GM18526 (cell line): ENCODE data around the gene LIG4.

ENCODE experiments used
- POLR2A ChIP-seq: IDR thresholded peaks from 3 replicates; pipeline ENCODE4 v1.6.1; 2011; ENCODE audit not compliant: insufficient read length; ENCODE audit errors: extremely low read depth

The LIG4 gene

DNA sequence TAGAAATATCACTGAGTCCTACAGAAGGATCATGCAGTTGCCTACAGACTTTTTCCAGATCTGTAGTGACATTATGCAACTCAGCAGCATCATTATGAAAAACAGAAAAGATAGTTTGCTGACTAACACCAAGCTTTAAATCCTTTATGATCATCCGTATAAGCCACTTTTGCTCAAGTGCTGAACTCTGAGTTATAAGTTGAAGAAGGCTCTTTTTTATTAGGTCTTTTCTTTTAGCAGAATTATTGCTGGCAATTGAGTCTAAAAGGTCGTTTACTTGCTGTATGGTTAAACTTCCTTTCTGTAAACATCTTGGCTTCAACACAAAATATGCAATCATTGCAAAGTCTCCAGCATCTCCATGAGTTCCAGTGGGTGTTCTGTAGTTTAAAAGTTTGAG, 4.8 kb downstream of the LIG4 start:
- TF ChIP-seq POLR2A, result no peak

DNA sequence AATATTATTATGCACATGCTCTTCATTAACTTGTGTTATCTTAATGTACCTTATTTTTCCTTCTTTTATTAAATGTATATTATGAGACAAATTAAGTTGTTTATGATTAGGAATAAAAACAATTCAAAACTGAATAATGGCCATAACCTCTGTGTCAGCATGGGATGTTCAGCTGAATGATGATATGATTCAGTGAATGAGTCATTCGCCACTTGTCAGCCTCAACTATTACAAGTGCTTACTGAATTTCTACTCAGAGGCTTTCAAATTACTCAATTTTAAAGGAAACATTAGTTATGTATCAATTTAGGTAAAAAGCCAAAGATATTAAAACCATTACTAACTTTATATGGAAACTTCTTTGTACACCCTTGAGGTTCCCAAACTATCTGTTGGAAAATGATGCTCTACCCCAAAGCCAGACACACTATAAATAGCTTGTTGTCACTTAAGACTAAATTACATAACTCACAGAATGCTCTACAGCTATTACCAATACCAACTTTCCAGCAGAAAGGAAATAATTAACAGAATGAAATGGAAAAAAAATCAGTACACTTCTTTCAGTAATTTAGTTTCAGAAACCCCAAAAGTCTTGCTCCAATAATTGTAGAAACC, 14.4 kb downstream of the LIG4 start:
- no peak for TF ChIP-seq POLR2A

DNA sequence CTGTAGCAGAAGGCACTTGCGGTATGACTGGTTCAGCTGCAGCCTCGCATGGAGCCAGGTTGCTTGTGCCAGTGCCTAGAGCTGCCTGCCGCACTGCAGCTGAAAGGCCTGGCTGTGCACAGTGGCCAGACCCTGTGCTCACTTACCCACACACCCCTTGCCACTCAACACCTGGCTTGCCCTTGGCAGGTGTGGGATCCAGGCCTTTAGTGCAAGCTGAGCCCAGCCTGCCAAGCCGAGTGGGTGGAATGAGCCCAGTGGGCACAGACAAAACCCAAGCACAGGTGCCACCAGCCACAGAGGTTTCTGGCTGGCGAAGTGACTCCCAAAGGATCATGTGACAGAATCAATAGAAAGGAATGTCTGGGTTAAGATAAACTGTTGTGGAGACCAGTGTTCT, 19.5 kb downstream of the LIG4 start:
- no peak for TF ChIP-seq POLR2A

DNA sequence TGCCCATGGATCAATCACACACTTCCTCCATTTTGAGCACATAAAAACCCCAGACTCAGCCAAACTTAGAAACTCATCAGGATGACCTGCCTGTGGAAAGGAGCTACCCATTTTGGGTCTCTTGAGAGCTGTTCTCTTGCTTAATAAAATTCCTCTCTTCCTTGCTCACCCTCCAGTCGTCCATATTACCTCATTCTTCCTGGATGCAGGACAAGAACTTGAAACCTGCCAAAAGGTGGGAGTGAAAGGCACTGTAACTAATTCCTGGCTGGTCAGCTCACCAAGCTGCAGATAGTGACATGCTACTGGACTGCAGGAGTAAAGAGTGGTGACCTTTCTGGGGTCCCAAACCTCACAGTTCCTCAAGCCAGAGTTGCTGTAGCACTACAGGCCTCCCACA, 20.2 kb downstream of the LIG4 start:
- no peak for TF ChIP-seq POLR2A

DNA sequence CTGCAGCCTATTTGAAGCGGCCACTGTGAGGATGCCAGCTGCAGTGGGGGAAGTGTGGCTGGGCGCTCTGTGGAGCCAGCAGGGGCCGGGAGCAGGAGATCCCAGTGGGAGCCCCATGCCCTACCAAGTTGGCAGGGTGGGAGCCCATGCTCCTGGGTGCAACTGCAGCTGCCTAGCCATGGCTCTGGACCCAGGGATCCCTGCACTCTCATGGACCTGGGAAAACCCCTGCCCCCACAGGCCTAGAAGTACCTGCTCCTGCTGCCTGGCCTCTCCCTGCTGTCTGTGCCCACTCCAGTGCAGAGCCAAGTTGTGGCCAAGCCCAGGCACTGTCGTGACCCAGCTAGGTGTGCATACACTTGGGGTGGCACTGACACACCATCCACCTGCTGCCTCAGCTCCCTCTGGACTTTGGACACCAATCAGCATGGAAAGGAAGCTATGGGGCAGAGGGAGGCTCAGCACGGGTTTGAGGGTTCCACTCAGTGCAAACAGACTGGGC, 20.9 kb downstream of the LIG4 start:
- no peak for TF ChIP-seq POLR2A

DNA sequence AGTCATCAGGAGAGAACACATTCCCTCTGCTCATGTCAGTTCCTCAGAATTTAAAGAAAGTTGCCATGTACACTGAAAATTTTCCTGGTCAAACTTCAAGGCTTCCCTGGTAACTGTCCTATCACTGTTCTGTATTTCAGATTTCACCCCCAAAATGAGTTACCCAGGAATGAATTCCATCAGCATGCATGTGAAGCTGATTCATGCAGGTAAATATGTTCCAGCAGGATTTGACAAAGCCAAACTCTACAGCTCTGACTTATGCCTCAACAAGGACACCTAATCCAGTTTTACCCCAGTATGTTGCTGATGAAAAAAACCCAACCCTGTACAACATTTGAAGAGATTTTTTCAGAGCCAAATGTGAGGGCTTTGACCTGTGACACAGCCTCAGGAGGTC, 21.5 kb downstream of the LIG4 start:
- TF ChIP-seq POLR2A, result no peak

DNA sequence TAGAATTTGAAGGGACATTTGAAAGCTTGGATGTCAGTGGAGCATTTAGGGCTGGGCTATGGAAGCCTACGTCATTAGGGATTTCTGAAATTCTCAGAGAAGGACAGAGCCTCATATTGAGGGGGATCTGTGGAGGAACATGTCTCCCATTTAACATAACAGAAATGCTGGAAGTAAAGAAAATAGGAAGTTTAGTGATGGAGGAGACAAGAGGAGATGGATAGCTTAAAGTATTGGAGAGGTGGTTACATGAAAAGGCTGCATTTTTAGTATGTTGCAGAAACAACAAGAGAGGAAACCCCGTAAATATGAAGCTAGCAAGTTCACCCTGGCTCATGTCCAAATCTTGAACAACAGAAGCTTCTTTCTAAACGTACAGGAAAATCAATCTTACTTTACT, 24.4 kb downstream of the LIG4 start:
- no peak for TF ChIP-seq POLR2A

DNA sequence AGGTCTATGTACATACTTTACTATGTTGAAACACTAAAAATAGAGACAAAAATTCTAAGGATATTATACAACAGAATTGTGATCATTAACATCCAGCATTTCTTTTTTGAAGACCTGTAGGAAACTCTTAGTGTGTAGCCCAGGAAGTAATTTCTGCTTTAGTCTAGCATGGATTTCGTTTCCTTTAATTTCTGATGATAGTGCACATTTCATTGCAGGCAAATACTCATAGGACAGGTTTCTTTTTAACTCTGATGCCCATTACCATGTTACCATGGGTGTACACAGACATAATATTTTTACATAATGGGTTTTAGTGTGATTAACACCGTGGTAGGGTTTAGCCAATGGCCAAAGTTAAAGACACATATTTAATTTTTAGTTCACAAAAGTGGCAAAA, 27.1 kb downstream of the LIG4 start:
- TF ChIP-seq POLR2A, result no peak

DNA sequence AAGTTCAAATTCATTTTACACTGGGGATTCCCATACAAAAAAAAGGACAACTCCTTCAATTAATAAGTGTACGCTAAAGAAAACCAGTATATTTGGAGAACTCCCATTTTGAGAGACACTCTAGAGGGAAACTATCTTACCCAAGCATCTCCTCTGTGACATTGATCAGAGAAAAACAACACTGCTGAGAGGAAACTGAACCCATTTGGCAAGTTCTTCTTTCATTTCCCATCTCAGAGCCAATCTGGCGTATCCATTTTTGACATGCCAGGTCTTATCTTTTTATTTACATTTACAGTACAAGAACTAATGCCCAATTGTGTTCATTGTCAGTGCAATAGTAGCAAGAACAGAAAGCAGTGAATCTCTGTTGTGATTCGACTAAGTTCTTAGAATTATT, 30.1 kb downstream of the LIG4 start:
- TF ChIP-seq POLR2A, result no peak

DNA sequence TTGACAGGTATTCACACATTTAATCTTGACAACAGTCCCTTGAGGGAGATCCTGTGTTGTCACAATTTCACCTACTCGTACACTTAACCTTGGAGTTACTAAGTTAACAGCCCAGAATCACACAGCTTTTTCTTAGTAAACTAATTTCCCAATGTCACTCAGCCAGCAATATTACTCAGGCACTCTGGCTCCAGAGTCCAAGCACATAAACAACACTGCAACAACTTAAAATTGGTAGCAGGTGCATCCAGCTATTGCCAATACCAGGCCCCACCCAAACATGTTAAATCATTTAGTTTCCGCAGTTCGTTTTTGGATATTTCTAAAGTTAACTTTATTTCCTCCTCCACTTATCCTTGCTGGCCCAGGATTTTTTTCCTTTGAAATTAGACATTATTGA, 32.7 kb downstream of the LIG4 start:
- TF ChIP-seq POLR2A, result no peak

DNA sequence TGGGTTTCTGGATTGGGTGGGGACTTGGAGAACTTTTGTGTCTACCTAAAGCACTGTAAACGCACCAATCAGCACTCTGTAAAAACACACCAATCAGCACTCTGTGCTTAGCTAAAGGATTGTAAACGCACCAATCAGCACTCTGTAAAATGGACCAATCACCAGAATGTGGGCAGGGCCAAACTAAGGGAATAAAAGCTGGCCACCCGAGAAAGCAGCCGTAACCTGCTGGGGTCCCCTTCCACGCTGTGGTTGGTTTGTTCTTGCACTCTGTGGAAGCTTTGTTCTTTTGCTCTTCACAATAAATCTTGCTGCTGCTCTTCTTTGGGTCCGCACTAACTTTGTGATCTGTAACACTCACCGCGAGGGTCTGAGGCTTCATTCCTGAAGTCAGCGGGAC, 37.3 kb downstream of the LIG4 start:
- TF ChIP-seq POLR2A, result no peak

DNA sequence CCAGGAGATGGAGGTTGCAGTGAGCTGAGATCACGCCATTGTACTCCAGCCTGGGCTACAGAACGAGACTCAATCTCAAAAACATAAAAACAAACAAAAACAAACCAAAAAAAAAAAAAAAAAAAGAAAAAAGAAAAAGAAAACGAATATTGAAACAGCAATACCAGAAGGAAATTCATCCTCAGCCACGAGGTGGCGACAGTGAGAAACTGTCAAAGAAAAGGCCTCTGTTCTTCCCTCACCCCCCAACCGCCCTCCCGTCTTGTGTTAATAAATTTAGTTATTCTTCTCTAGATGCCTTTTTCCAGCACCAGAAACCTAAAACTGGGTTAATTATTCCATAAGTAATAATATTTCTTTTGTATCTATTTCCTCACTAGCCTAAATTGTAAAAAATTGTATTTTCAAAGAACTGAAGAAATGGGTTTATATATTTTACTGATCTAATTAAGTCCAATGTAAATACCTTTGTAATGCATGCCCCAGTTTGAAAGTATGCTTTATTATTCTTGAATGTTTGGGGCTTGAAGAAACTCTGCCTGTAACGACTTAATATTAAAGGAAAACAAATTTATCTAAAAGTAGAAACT, 38.6 kb downstream of the LIG4 start:
- no peak for TF ChIP-seq POLR2A

DNA sequence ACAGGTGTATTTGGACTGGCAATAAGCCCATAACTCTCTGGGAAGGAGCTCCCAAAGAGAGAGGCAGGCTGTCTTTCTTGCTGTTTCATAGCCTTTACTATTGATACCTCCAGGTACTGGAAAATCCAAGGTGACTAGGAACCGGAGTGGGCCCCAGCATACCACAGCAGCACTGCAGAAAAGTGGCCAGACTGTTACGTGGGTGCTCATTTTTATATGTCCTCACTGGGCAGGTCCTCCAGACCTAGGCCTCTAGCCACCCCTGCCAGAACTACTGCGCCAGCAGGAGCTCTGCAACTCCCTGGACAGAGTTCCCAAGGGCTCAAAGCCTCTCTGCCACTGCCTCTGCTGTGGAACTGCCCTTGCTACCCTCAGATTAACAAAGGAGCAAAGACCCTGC, 46.4 kb downstream of the LIG4 start:
- TF ChIP-seq POLR2A, result no peak

DNA sequence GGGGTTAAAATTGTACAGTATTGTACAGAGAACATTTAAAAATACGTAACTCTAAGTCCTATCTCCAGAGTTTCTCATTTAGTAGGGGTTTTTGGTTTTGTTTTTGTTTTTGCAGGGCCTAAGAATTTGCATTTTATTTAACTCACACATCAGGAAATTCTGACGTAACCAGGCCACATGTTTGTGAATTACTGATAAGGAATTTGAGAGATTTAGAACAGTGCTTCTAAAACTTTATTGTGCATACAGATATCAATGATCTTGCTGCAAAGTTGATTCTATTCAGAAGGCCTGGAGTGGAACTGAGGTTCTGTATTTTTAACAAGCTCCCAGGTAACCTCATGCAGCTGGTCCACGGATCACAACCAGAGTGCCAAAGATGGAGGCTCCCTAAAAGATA, 49.3 kb downstream of the LIG4 start:
- no peak for TF ChIP-seq POLR2A

DNA sequence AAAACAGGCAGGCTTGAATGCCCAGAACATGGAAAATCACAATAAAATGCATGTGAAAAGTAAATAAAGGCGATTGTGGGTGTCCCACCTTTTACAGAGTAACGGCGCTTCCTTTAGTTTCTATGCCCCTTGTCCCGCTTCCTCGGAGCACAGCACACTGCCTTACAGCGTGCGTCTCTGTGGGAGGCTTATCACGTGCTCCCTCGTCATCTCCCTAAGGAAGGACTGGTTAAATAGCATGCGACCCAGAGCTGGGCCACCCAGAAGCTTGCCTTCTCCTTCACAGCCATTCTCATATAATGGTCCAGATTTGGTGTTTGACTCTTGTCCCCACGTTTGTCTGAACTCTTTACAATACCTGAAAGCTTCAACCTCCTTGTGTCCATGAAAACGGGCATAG, 56.6 kb downstream of the LIG4 start:
- TF ChIP-seq POLR2A, result no peak
